Measurements from ENCODE around the gene TBC1D5. TPM values are rescaled to one million over a fixed set of nuclear protein-coding genes. Genes with fewer than 3 reads are reported as not detected.
A peak's percentile ranks its signal among the peaks of the same experiment; 100 is the strongest.

TBC1D5 gene
- total RNA-seq, 1 donor from 2014 or later = 108 TPM

DNA sequence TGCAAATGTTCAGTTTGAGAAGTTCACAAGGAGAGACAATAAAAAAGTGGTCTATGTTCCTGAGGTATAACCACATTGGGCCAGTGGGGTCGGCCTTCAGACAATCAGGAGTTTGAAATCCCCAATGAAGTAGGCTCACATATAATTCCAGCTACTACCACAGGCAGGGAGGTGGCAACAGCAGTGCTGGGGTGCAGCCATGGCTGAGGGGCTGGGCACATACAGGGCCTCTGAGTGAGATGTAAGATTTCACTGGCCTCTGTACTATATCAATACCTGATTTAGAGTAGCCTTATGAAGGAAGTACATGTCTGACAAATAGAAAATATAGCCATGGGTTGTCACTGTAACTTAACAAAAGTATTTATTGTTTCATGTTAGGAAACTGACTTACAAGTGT, 402.2 kb downstream of the TBC1D5 start:
- TF ChIP-seq EZH2 (IDR thresholded peaks at IDR 0.05) (no peak), EZH2phosphoT487 (IDR thresholded peaks at IDR 0.05) (no peak)
- TF ChIP-seq, protein P1, sequence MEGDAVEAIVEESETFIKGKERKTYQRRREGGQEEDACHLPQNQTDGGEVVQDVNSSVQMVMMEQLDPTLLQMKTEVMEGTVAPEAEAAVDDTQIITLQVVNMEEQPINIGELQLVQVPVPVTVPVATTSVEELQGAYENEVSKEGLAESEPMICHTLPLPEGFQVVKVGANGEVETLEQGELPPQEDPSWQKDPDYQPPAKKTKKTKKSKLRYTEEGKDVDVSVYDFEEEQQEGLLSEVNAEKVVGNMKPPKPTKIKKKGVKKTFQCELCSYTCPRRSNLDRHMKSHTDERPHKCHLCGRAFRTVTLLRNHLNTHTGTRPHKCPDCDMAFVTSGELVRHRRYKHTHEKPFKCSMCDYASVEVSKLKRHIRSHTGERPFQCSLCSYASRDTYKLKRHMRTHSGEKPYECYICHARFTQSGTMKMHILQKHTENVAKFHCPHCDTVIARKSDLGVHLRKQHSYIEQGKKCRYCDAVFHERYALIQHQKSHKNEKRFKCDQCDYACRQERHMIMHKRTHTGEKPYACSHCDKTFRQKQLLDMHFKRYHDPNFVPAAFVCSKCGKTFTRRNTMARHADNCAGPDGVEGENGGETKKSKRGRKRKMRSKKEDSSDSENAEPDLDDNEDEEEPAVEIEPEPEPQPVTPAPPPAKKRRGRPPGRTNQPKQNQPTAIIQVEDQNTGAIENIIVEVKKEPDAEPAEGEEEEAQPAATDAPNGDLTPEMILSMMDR (IDR thresholded peaks at IDR 0.05) = no peak
- Histone ChIP-seq H3K27ac (no peak overlapping the region), H3K36me3 (no peaks in the 10 kb centered on the region)

DNA sequence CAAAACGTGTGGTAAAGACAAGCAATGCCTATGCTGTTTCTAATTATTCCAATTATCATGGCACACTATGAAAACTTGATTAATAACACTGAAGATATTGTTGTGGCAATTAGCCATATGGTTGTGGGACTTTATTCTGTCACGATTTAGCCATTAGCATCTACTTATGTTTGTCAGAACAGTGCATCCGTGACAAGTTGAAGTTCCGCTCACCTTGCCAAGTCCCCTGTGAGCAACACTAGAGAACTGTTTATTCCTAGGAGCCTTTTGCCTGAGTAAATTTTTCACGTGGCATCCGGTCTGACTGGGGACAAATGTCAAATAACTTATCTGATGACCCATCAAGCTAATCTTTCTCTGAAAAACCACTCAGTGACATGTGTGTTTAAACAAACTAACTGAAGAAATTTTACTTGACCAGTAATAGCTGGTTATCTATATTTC, 403.3 kb downstream of the TBC1D5 start:
- H3K4me3 Mint-ChIP-seq = no peak overlapping the region
- H3K27ac ChIP-seq = no peak overlapping the region
- no peaks in the 10 kb centered on the region for H3K4me1 ChIP-seq
- no peaks in the 10 kb centered on the region for H3K36me3 ChIP-seq
- no peak overlapping the region for H3K4me3 ChIP-seq
- H4K20me1 ChIP-seq (ENCODE audit: low read depth) = no peaks in the 10 kb centered on the region
- no peaks in the 10 kb centered on the region for H3K27me3 ChIP-seq
- H3K4me1 Mint-ChIP-seq = no peaks in the 10 kb centered on the region
- H3K27ac Mint-ChIP-seq = no peak overlapping the region
- no peak for DNase-seq (ENCODE audit: low spot score)
- no peaks in the 10 kb centered on the region for H3F3A ChIP-seq (ENCODE audit: low read depth)
- no peaks in the 10 kb centered on the region for H3K9me3 Mint-ChIP-seq
- no peak overlapping the region for H3K9ac ChIP-seq
- TF ChIP-seq EZH2phosphoT487 (IDR thresholded peaks at IDR 0.05) = no peak
- TF ChIP-seq, protein P1 (IDR thresholded peaks at IDR 0.05) = no peak
- TF ChIP-seq EZH2 (IDR thresholded peaks at IDR 0.05) = no peak
- no peaks in the 10 kb centered on the region for H3K27me3 Mint-ChIP-seq (ENCODE audit: insufficient read depth, low read depth)
- H3K79me2 ChIP-seq (ENCODE audit: low read depth) = no peaks in the 10 kb centered on the region
- H2AFZ ChIP-seq (replicated peaks) = no peak overlapping the region
- no peak overlapping the region for H3K4me2 ChIP-seq
- no peaks in the 10 kb centered on the region for H3K36me3 Mint-ChIP-seq
- no peaks in the 10 kb centered on the region for H3K9me3 ChIP-seq (ENCODE audit: low read depth)

More for the DNA sequence above, 402.2 kb downstream of the TBC1D5 start:
- Histone ChIP-seq H2AFZ (replicated peaks) (no peak overlapping the region), H3F3A (ENCODE audit: low read depth) (no peaks in the 10 kb centered on the region), H3K27me3 (no peaks in the 10 kb centered on the region), H3K9me3 (ENCODE audit: low read depth) (no peaks in the 10 kb centered on the region), H4K20me1 (ENCODE audit: low read depth) (no peaks in the 10 kb centered on the region), H3K4me1 (no peaks in the 10 kb centered on the region), H3K4me2 (no peak overlapping the region), H3K4me3 (no peak overlapping the region), H3K79me2 (ENCODE audit: low read depth) (no peaks in the 10 kb centered on the region), H3K9ac (no peak overlapping the region)
- Mint-ChIP-seq H3K9me3 (no peaks in the 10 kb centered on the region), H3K27me3 (ENCODE audit: insufficient read depth, low read depth) (no peaks in the 10 kb centered on the region), H3K4me3 (no peak overlapping the region), H3K36me3 (no peaks in the 10 kb centered on the region), H3K27ac (peak overlapping the region; percentile 72), H3K4me1 (no peaks in the 10 kb centered on the region)
- no peak for DNase-seq (ENCODE audit: low spot score)

DNA sequence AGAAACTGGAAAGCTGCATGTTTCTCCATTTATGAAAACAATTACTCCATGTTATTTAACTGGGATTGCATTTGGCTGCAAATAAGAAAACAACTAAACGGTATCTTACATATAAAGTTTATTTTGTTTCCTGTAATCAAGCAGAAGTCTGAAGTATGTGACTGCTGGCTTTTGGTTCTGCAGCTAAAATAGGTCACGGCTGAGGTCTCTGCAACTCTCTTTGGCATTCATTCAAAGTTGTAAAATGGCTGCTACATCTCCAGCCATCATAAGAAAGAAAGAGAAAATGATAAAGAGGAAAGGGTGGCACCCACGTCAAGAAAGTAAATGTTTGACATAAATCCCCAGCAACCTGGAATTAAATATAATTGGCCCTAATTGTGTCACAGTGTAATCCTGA, 406.1 kb downstream of the TBC1D5 start:
- Mint-ChIP-seq H3K36me3 (no peaks in the 10 kb centered on the region), H3K4me1 (no peaks in the 10 kb centered on the region), H3K27me3 (ENCODE audit: insufficient read depth, low read depth) (no peaks in the 10 kb centered on the region), H3K27ac (no peak overlapping the region), H3K4me3 (no peak overlapping the region), H3K9me3 (no peaks in the 10 kb centered on the region)
- Histone ChIP-seq H3K9me3 (ENCODE audit: low read depth) (no peaks in the 10 kb centered on the region), H3K4me2 (no peak overlapping the region), H3K27me3 (no peaks in the 10 kb centered on the region), H3K4me1 (no peaks in the 10 kb centered on the region), H3K36me3 (no peaks in the 10 kb centered on the region), H3K4me3 (no peak overlapping the region), H3K79me2 (ENCODE audit: low read depth) (no peaks in the 10 kb centered on the region), H4K20me1 (ENCODE audit: low read depth) (no peaks in the 10 kb centered on the region), H3K9ac (no peak overlapping the region), H2AFZ (replicated peaks) (no peak overlapping the region), H3K27ac (no peak overlapping the region), H3F3A (ENCODE audit: low read depth) (no peaks in the 10 kb centered on the region)
- no peak for DNase-seq (ENCODE audit: low spot score)
- TF ChIP-seq, protein P1 (IDR thresholded peaks at IDR 0.05) = no peak
- TF ChIP-seq EZH2 (IDR thresholded peaks at IDR 0.05) = no peak
- no peak for TF ChIP-seq EZH2phosphoT487 (IDR thresholded peaks at IDR 0.05)

All from neural progenitor cell (in vitro differentiated cells).